GM21390 (cell line): Measurements from ENCODE around the gene TPK1.
"Not testable (repeated sequence)": the region's sequence is repeated elsewhere in the genome, so short reads cannot be mapped to it uniquely, and the experiment has no call there.

ENCODE experiments used
- ATAC-seq: cut with Tn5 transposase; IDR thresholded peaks from one replicate; pipeline ENCODE4 v1.9.1; 2021; ENCODE audit not compliant: unreplicated experiment

The TPK1 gene

DNA sequence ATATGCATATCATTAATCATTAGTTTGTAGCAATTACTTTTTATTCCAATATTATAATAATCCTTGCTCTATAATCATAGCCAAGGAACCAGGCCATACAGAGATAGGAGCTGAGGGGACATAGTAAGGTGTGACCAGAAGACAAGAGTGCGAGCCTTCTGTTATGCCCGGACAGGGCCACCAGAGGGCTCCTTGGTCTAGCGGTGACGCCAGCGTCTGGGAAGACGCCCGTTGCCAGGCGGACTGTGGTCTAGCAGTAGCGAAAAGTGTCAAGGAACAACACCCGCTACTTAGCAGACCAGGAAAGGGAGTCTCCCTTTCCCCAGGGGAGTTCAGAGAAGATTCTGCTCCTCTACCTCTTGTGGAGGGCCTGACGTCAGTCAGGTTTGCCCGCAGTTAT is 109.0 kb downstream of the TPK1 start:
- not testable (repeated sequence) for ATAC-seq

DNA sequence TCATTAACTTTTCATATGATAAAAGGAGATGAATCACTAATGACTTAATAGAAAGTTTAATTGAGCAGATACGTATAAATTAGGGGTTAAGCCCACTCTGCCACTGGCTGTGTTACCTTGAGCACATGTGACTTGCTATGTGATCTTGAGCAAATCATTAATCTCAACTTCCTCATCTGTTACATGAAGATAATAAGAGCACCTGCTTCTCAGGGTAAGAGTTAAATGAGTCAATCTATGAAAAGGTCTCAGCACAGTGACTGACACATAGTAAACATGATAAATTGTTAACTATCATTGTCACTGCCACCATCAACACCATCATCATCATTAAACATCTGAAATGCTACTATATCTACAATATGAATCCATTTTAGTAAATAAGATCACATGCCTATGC is 110.8 kb downstream of the TPK1 start:
- peak; percentile 98 for ATAC-seq

DNA sequence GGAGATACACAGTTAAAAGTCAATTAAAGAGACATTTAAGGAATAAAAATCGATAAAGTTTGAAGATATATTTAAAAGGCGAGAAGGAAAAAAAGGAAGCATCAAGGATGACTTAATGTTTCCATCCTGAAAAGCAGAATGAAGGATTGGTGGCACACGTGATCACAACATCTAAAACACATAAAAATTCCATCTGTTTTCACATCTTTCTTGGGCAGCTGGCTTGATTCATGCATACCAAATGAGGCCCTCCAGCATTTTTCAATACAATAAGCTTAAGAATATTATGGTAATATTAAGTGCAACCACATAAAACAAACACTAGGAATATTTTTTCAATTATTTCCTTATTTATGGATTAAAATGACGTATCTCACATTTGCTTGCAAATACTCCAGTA is 112.6 kb downstream of the TPK1 start:
- ATAC-seq: no peak

- ATAC-seq: no peak
Measured at GRCh38 chr7:144720710-144721109, 115.1 kb downstream of the TPK1 start.

DNA sequence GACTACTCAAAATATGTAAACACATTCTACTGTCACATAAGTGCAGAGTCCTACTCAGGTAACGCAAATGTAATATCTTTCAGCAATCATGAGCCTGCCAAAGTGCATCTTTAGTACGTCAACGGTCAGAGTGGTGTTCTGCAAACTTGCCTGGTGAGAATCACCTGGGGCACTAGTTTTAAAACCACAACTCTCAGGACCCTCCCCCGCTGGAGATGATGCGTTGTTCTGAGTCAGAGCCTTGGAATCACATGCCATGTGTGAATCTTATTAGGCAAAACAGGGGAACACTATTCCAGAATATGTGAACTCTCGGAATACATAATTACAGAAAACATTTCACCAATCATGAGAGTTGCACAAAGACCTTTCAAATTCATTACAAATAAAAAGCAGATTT is 115.7 kb downstream of the TPK1 start:
- no peak for ATAC-seq

GRCh38 chr7:144717720-144718119 is 118.1 kb downstream of the TPK1 start:
- no peak for ATAC-seq

- peak; percentile 52 for ATAC-seq
Measured at GRCh38 chr7:144713850-144714249, 122.0 kb downstream of the TPK1 start.

DNA sequence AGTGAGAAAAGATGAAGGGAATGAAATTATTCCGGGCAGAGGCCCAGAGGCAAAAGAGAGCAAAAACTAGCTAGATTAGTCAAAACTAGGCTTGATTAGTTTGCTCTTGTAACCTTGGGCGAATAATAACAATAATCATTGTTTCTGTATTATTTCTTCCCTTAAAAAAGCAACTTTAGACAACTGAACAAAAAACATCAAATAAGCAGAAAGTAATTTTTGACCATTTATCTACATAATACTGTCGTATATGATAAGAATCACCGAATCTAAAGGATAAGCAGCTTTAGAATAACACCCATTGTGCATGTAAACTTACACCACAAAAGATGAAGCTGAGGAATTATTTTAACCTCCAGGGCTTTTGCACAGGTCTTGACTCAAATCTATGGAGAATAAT is 125.1 kb downstream of the TPK1 start:
- no peak for ATAC-seq

- no peak for ATAC-seq
Measured at GRCh38 chr7:144709066-144709465, 126.8 kb downstream of the TPK1 start.

- ATAC-seq: no peak
Measured at GRCh38 chr7:144691240-144691639, 144.6 kb downstream of the TPK1 start.

GRCh38 chr7:144682581-144683280 is 153.1 kb downstream of the TPK1 start:
- no peak for ATAC-seq

DNA sequence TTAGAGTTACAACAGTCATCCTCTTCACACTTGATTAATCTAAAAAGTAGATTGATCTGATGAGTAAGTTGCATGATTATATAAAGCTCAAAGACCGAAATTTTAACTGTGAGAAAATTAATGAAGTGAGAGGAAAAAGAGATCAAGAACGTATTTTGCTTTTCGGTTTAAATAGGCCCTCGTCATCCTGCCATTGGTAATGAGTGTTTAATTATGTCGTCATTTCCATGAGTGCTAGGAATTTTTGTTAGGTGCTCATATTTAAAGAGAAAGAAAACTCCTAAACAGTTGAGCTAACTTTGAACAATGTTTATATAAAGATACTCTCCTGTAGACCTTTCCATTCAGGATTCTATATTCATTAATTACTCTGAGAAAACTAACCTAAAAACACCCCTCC is 159.4 kb downstream of the TPK1 start:
- no peak for ATAC-seq

DNA sequence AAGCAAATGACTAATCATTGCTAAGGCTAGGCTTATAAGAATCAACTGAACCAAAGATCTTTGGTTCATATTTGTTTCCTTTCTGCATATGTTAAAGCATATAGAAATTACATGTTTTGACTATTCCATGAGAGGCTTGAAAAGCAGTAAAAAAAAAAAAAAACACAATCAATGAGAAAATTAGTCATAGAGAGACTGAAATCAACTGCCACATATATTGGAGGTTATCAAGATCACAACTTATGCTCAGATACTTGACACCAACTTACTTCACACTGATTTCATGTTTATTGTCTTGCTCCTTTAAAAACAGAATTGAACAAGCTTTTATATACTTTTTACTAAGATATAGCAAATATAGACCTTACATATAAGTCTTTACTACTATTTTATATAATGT is 161.3 kb downstream of the TPK1 start:
- ATAC-seq: no peak

- no peak for ATAC-seq
Measured at GRCh38 chr7:144672869-144673268, 163.0 kb downstream of the TPK1 start.

DNA sequence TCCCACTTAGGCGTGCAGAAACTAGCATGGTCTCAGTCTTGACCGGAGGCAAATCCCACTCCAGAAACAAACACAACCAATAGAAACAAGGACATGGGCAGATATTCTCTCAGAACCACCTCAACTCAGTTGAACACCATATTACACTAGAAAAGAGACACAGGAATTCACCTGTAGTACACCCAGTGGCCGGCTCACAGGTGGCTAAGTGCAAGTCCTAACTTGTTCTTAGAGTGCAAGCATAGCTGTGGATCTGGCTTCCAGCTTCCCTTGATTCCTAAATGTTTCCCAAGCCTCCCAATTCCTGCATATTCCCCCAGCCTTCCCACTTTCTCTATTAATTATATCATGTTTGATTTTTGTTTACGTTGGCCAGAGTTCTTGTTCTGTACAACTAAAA is 164.4 kb downstream of the TPK1 start:
- no peak for ATAC-seq

GRCh38 chr7:144670218-144670617 is 165.6 kb downstream of the TPK1 start:
- ATAC-seq: no peak

DNA sequence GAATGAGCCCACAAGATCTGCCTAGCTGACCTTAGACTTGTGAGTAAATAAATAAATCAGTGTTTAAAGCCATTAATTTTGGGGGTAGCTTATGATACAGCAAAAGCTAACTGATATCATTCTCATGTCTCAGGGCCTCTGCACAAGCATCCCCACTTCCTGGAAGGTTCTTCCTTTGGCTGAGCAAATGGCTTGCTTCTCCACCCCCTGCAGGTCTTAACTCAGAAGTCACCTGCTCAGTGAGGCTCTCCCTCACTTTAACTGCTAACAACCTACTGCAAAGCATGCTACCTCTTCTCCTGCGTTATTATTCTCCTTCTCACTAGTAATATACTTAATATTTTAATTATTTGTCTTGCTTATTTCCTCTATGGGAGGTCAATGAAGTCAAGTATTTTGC is 167.3 kb downstream of the TPK1 start:
- no peak for ATAC-seq

- ATAC-seq: no peak
Measured at GRCh38 chr7:144665689-144666381, 170.0 kb downstream of the TPK1 start.

DNA sequence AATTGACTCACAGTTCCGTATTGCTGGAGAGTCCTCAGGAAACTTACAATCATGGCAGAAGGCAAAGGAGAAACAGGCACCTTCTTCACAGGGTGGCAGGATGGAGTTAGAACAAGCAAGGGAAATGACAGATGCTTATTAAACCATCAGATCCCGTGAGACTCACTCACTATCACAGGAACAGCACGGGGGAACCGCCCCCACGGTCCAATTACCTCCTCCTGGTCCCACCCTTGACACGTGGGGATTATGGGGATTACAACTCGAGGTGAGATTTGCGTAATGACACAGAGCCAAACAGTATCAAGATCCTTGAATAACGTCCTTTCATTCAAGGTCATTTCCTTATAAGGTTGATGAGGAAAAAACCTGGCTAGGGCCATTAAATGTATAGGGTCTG is 176.6 kb downstream of the TPK1 start:
- no peak for ATAC-seq

DNA sequence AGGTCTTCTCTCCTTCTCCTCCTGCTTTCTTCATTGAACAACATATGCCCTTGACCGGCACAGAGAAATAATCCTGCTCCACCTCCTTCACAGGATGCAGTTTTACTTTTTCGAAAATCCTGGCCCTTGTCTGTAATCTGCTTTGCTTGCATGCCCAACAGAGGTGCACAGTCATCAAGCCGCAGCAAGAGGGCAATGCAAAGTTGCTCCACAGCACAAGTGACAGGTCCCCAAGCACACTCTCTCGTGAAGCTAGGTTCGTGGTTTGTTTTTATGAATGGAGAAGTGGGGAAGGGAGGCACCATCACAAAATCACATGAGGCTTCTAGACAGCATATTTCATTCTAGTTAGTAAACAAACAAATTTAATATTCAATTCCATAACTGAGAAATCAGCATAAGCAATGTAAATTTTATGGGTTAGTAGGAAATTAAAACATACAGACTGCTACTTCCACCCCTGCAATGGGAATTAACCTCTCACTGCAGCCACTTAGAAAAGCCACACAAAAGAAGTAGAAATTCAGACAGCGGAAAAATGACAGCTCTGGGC is 178.8 kb downstream of the TPK1 start:
- peak; percentile 51 for ATAC-seq

- ATAC-seq: peak; percentile 39
Measured at GRCh38 chr7:144653449-144653848, 182.4 kb downstream of the TPK1 start.

DNA sequence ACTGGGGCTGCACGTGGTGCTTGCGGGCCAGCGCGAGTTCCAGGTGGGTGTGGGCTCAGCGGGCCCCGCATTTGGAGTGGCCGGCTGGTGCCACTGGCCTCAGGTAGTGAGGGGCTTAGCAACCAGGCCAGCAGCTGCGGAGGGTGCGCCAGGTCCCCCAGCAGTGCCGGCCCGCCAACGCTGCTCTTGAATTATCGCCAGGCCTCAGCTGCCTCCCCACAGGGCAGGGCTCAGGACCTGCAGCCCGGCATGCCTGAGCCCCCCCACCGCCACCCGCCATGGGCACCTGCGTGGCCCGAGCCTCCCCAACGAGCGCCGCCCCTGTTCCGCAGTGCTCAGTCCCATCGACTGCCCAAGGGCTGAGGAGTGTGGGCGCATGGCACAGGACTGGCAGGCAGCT is 185.4 kb downstream of the TPK1 start:
- no peak for ATAC-seq
